ENCODE results near the gene OR4Q2.
"Not testable (repeated sequence)": the region's sequence is repeated elsewhere in the genome, so short reads cannot be mapped to it uniquely, and the experiment has no call there.

Gene OR4Q2

DNA sequence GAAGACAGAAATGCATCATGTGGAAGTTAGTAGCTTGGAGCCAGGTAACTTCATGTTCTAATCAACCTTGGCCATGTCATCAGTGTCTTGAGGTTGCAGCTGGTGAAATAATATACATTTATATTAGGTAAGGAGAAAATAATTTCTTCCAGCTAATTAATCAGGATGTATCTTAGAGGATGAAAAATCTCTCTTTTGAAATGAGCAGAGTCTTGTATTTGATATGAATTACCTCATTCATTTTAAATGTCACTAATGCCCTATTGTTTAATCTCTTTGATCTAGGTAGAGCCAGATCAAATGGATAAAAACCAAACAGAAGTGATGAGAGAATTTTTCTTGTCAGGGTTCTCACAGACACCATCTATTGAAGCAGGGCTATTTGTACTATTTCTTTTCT lies at the start of gene OR4Q2:
TSS of gene OR4Q2 (plus strand) at position 301 of the 400 bp plus-strand sequence.
- H3K4me1 Mint-ChIP-seq (ENCODE audit: low read depth) = no peaks in the 10 kb centered on the region
- H3K9me3 Mint-ChIP-seq (ENCODE audit: low read depth) = no peaks in the 10 kb centered on the region
- no peak within 1 kb of the TSS for H3K27ac Mint-ChIP-seq
- peaks cover 6% of the 10 kb centered on the region for H3K36me3 Mint-ChIP-seq
- H3K27me3 Mint-ChIP-seq = peaks cover 2% of the 10 kb centered on the region
- no peak within 1 kb of the TSS for H3K4me3 Mint-ChIP-seq

DNA sequence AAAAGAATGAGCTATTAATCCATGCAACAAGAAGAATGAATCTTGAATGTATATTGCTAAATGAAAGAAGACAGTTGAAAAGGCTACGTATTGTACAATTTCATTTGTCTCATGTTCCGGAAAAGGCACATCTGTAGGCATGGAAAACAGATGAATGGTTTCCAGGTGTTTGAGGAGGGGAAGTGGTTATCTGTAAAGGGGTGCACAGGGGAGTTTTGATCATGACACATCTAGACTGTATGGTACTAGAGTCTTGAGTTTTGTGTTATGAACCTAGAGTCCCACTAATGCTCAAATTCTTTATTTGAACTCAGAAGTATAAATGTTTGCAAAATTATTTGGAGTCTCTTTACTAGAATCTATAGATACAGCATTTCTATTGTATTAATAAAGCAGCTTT lies 32.2 kb upstream of the OR4Q2 start:
- not testable (repeated sequence) for H3K4me3 Mint-ChIP-seq; H3K9me3 Mint-ChIP-seq (ENCODE audit: low read depth); H3K27me3 Mint-ChIP-seq; H3K27ac Mint-ChIP-seq; H3K36me3 Mint-ChIP-seq
- peaks cover 36% of the 10 kb centered on the region for H3K4me1 Mint-ChIP-seq (ENCODE audit: low read depth)

DNA sequence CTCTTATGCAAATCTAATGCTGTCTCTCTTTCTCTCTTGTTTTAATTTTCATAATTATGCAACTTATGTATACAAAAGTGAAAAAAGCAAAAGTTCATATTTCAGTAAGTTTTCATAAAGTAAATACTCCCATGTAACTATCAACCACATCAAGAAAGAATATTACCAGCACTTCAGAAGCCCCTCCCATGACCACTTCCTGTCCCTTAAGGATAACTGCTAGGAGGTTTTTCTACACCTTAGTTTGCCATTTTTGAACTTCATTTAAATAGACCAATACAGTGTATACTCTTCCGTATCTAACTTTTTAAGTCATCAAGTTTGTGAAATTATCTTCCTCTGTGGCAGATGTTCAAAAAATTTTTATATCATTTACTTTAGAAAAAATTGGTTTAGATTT lies 27.1 kb upstream of the OR4Q2 start:
- Mint-ChIP-seq H3K4me1 (ENCODE audit: low read depth) (peaks cover 38% of the 10 kb centered on the region), H3K36me3 (no peaks in the 10 kb centered on the region), H3K27ac (peak overlapping the region; percentile 12), H3K27me3 (no peaks in the 10 kb centered on the region), H3K9me3 (ENCODE audit: low read depth) (no peaks in the 10 kb centered on the region), H3K4me3 (peak overlapping the region; percentile 51)

DNA sequence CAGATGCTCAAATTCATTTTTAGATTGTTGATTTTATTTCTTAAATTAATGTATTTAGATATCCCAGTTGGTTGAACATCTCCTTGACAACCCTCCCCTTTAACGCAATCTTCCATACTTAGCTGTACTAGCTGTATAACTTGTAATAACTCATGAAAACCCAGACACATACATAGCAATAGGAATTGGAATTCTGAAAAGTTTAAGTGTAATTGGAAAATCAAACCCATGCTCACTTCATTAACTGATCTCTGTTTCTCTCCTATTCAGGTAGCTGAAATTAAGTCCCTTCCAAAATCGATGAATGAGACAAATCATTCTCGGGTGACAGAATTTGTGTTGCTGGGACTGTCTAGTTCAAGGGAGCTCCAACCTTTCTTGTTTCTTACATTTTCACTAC lies 26.7 kb upstream of the OR4Q2 start, which contains the start of gene OR4K15:
TSS of gene OR4K15 (plus strand) at position 301 of the 400 bp plus-strand sequence. CDS start at position 301, 0 bp downstream.
- H3K4me3 Mint-ChIP-seq = peak within 1 kb of the TSS; percentile 51
- no peaks in the 10 kb centered on the region for H3K27me3 Mint-ChIP-seq
- H3K4me1 Mint-ChIP-seq (ENCODE audit: low read depth) = peaks cover 39% of the 10 kb centered on the region
- H3K9me3 Mint-ChIP-seq (ENCODE audit: low read depth) = no peaks in the 10 kb centered on the region
- peaks cover 2% of the 10 kb centered on the region for H3K36me3 Mint-ChIP-seq
- H3K27ac Mint-ChIP-seq = peak within 1 kb of the TSS; percentile 12

DNA sequence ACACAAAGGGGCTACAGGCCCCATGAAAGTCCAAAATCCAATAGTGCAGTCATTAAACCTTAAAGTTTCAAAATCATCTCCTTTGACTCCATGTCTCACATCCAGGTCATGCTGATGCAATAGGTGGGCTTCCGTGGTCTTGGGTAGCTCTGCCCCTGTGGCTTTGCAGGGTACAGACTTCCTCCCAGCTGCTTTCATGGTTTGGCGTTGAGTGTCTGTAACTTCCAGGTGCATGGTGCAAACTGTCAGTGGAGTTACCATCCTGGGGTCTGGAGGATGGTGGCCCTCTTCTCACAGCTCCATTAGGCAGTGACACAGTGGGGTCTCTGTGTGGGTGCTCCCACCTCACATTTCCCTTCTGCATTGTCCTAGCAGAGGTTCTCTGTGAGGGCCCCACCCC lies 8.5 kb upstream of the OR4Q2 start:
- H3K27ac Mint-ChIP-seq = no peak overlapping the region
- H3K27me3 Mint-ChIP-seq = no peaks in the 10 kb centered on the region
- no peak overlapping the region for H3K4me3 Mint-ChIP-seq
- H3K9me3 Mint-ChIP-seq (ENCODE audit: low read depth) = peaks cover 11% of the 10 kb centered on the region
- H3K36me3 Mint-ChIP-seq = peaks cover 7% of the 10 kb centered on the region
- peaks cover 3% of the 10 kb centered on the region for H3K4me1 Mint-ChIP-seq (ENCODE audit: low read depth)

DNA sequence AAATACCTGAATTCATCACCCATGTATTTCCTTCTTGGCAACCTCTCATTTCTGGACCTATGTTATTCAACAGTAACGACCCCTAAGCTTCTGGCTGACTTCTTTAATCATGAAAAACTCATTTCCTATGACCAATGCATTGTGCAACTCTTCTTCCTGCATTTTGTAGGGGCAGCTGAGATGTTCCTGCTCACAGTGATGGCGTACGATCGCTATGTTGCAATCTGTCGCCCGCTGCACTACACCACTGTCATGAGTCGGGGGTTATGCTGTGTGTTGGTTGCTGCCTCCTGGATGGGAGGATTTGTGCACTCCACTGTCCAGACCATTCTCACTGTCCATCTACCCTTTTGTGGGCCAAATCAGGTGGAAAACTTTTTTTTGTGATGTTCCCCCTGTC lies 356 bp downstream of the OR4Q2 start:
- Mint-ChIP-seq H3K4me3 (no peak overlapping the region), H3K27me3 (peaks cover 2% of the 10 kb centered on the region), H3K36me3 (peaks cover 6% of the 10 kb centered on the region), H3K4me1 (ENCODE audit: low read depth) (no peaks in the 10 kb centered on the region), H3K9me3 (ENCODE audit: low read depth) (no peaks in the 10 kb centered on the region), H3K27ac (no peak overlapping the region)

DNA sequence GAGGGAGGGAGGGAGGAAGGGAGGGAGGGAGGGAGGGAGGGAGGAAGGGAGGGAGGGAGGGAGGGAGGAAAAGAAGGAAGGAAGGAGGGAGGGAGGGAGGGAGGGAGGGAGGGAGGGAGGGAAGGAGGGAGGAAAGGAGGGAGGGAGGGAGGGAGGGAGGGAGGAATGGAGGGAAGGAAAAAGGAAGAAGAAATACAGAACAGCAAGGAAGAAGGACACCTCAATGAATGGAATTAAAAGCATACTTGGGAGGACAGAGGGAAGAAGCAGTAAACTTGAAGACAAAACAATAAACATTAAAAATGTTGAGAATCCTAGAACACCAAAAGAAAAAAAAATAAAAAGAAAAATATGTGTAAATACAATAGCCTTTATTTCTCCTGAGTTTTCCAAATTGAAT lies 6.2 kb downstream of the OR4Q2 start:
- Mint-ChIP-seq H3K27me3 (no peaks in the 10 kb centered on the region), H3K4me3 (no peak overlapping the region), H3K36me3 (no peaks in the 10 kb centered on the region), H3K9me3 (ENCODE audit: low read depth) (peaks cover 11% of the 10 kb centered on the region), H3K27ac (no peak overlapping the region), H3K4me1 (ENCODE audit: low read depth) (no peaks in the 10 kb centered on the region)

DNA sequence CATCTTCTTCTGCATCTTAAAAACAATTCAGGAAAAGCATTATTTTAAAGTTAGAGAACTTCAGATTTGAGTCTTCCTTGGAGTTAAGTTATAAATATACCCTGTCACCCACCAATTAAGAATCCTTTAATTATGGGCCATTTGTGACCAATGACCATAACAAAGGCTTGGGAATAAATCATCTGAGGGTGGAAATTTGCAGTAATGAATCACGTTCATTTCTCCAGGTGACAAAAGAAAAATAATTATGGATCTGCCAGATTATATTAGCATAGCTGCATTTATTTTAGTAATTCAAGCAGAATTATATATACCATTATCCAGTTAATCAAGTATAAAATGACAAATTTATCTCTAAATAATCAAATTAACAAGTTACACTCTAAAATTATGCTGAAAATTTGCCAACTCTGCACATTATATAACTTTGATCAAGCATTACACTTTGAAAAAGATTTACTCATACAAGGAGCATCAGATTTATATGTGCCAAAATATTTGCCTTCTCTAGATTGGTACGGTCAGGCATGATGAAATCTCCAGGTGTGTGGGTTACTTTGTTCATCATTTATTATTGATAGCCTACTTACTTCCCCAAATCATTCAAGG lies 17.4 kb downstream of the OR4Q2 start, which contains the start of gene OR4K14:
TSS of gene OR4K14 (minus strand) at position 51 of the 609 bp plus-strand sequence. CDS start 4,114 bp downstream, outside the sequence.
- Mint-ChIP-seq H3K9me3 (ENCODE audit: low read depth) (peaks cover 3% of the 10 kb centered on the region), H3K27me3 (peaks cover 2% of the 10 kb centered on the region)

DNA sequence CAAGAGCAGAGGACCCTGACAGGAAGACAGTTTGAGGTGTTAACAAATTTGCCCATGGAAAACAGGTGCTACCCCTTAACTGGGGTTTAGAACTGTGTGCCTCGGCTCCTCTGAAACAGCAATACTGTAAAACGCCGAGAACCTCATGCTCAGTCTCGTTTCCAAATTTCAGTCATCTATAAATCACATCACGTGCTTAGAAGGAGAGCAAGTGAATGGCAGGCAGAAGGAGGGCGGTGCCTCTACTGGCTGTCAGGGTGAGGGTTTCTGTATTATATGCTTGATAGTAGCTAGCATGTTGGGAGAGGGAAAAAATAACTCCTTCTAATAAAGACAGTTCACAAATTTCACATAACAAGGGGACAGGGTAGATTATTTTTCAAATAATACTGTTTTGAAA lies 29.1 kb downstream of the OR4Q2 start:
- Mint-ChIP-seq H3K4me3 (no peak overlapping the region), H3K27ac (no peak overlapping the region), H3K36me3 (no peaks in the 10 kb centered on the region), H3K9me3 (ENCODE audit: low read depth) (no peaks in the 10 kb centered on the region), H3K4me1 (ENCODE audit: low read depth) (peaks cover 1% of the 10 kb centered on the region), H3K27me3 (no peaks in the 10 kb centered on the region)

More for the DNA sequence above, 17.4 kb downstream of the OR4Q2 start, which contains the start of gene OR4K14:
- H3K27ac Mint-ChIP-seq = no peak within 1 kb of the TSS
- no peaks in the 10 kb centered on the region for H3K4me1 Mint-ChIP-seq (ENCODE audit: low read depth)
- H3K36me3 Mint-ChIP-seq = no peaks in the 10 kb centered on the region
- H3K4me3 Mint-ChIP-seq = no peak within 1 kb of the TSS

DNA sequence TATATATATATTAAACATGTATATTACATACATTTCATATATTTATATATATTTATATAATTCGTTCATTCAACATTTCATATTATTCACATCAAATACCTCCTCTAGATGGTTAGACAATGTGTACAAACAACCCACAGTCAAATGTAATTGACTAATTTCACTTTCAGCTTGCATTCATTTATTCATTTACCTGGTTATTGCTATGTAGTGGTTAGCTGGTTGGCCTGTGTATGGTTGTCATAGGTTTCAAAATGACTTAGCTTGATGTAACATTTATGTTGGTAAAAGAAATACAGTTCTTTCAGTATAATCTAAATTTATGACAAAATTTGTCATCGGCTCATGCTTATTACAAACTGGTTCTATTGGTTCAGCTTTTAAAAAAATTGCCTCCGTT lies 33.5 kb downstream of the OR4Q2 start:
- H3K36me3 Mint-ChIP-seq = no peaks in the 10 kb centered on the region
- H3K4me3 Mint-ChIP-seq = no peak overlapping the region
- no peak overlapping the region for H3K27ac Mint-ChIP-seq
- peaks cover 4% of the 10 kb centered on the region for H3K9me3 Mint-ChIP-seq (ENCODE audit: low read depth)
- H3K4me1 Mint-ChIP-seq (ENCODE audit: low read depth) = no peaks in the 10 kb centered on the region
- H3K27me3 Mint-ChIP-seq = no peaks in the 10 kb centered on the region

DNA sequence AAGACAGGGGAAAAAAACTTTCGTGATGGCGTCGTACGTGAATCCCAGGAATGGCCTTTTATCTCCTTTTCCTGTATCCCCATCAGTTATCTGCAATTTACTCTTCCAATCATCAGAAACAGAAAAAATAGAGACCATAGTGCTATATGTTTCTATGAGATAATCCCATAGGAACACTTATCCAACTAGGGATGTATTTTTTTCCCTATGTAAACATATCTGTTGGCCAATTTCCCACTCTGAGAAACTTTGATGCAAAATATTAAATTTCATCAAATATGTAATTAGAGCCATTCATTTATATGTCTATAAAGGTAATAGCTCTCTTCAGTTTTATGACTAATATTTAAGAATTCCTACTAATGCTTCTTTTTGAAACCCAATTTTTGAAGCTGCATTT lies 34.0 kb downstream of the OR4Q2 start, which contains the start of gene OR4K13:
TSS of gene OR4K13 (minus strand) at position 101 of the 400 bp plus-strand sequence. CDS start 1,280 bp downstream, outside the sequence.
- no peaks in the 10 kb centered on the region for H3K36me3 Mint-ChIP-seq
- no peaks in the 10 kb centered on the region for H3K27me3 Mint-ChIP-seq
- H3K4me1 Mint-ChIP-seq (ENCODE audit: low read depth) = no peaks in the 10 kb centered on the region
- peaks cover 4% of the 10 kb centered on the region for H3K9me3 Mint-ChIP-seq (ENCODE audit: low read depth)
- no peak within 1 kb of the TSS for H3K27ac Mint-ChIP-seq
- no peak within 1 kb of the TSS for H3K4me3 Mint-ChIP-seq

DNA sequence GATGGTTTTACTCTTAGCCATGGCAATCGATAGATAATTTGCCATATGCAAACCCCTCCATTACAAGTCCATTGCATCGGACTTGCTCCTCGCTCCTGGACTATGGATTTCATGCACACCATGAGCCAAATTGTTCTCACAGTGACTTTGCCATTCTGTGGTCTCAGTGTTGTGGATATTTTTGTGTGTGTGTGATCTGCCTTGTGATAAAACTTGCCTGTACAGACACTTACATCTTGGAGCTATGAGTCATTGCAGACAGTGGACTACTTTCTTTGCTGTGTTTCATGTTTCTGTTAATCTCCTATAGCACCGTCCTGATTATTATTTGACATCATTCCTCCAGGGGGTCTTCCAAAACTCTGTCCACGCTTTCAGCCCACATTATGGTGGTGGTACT lies 42.3 kb downstream of the OR4Q2 start:
- peaks cover 9% of the 10 kb centered on the region for H3K27me3 Mint-ChIP-seq
- H3K9me3 Mint-ChIP-seq (ENCODE audit: low read depth) = no peaks in the 10 kb centered on the region
- no peak overlapping the region for H3K27ac Mint-ChIP-seq
- H3K36me3 Mint-ChIP-seq = peaks cover 5% of the 10 kb centered on the region
- no peaks in the 10 kb centered on the region for H3K4me1 Mint-ChIP-seq (ENCODE audit: low read depth)
- H3K4me3 Mint-ChIP-seq = no peak overlapping the region

DNA sequence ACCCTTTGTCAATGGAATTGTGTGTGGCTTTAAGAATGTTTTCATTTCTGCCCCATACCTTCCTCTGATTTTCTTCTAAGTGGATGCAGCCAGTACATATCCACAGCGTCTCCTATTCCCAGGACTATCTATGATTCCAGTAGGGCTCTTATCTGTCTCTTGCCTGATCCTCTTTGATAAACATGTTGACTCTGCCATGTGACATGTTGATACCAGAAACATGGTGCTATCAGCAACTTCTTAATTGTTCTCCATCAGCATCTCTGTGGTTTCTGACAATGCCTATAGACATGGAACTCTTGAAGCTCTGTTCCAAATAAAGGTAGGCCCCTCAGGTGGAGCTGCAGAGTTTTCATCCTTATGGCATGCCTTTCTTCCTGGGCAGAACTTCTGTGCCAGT lies 46.2 kb downstream of the OR4Q2 start:
- Mint-ChIP-seq H3K9me3 (ENCODE audit: low read depth) (no peaks in the 10 kb centered on the region), H3K27me3 (peaks cover 8% of the 10 kb centered on the region), H3K4me3 (no peak overlapping the region)

More for the DNA sequence above, 46.2 kb downstream of the OR4Q2 start:
- no peak overlapping the region for H3K27ac Mint-ChIP-seq
- H3K4me1 Mint-ChIP-seq (ENCODE audit: low read depth) = no peaks in the 10 kb centered on the region
- H3K36me3 Mint-ChIP-seq = peaks cover 2% of the 10 kb centered on the region
